HEK293 (cell line): ENCODE measurements around the gene ZNF329.

Experiments used
- CTCF ChIA-PET: fragments of 350-600 bp; formaldehyde crosslinking; extraction: SDS; loops from one replicate; lab custom pipeline; 2021; ENCODE audit warnings: antibody characterized with exemption; lab: Yijun Ruan, JAX
- POLR2A ChIA-PET: fragments of 300-600 bp; formaldehyde crosslinking; extraction: SDS; loops from one replicate; lab custom pipeline; 2020; ENCODE audit warnings: antibody characterized with exemption, inconsistent platforms; lab: Yijun Ruan, JAX
- H3K27ac ChIP-seq: fragments of 200-500 bp; sonication (Bioruptor generic); 2 replicates; pipeline ENCODE4 v1.5.1; 2014; ENCODE audit warnings: low read depth, low read length, control low read depth, inconsistent platforms; ENCODE audit errors: extremely low read depth
- H3K36me3 ChIP-seq, 2 experiments: fragments of 200-500 bp in 1 of 2; sonication (Bioruptor generic) in 1 of 2; 1 replicate in 1 of 2; 2 replicates in 1 of 2; pipeline ENCODE4 v1.5.1; 2014 to 2017; ENCODE audit warnings: inconsistent platforms in 2 of 2, low read length in 2 of 2; ENCODE audit not compliant: control insufficient read depth in 2 of 2, insufficient read depth in 1 of 2
- H3K4me1 ChIP-seq: fragments of 200-500 bp; sonication (Bioruptor generic); 2 replicates; pipeline ENCODE4 v1.5.1; 2014; ENCODE audit warnings: mild to moderate bottlenecking, low read length, inconsistent platforms; ENCODE audit not compliant: control insufficient read depth, insufficient read depth
- H3K4me3 ChIP-seq: 2 replicates; pipeline ENCODE4 v1.5.1; 2011; ENCODE audit warnings: low read depth, mild to moderate bottlenecking, control low read depth, low read length, moderate library complexity
- H3K9me3 ChIP-seq: fragments of 200-500 bp; sonication (Bioruptor generic); 2 replicates; pipeline ENCODE4 v1.5.1; 2014; ENCODE audit warnings: low read depth, low read length, inconsistent platforms; ENCODE audit not compliant: control insufficient read depth, insufficient read depth
- SETDB1 ChIP-seq: IDR thresholded peaks from one replicate; pipeline ENCODE4 v1.6.1; 2017; ENCODE audit warnings: mild to moderate bottlenecking, low read length, moderate library complexity, mixed read lengths; ENCODE audit not compliant: insufficient read length
- TRIM28 ChIP-seq: IDR thresholded peaks from 2 replicates; pipeline ENCODE4 v1.6.1; 2011; ENCODE audit warnings: low read length, control low read depth, borderline replicate concordance
- ZNF184 ChIP-seq: fragments of 450-650 bp; IDR thresholded peaks from 2 replicates; pipeline ENCODE4 v1.5.1; 2018; ENCODE audit warnings: missing biosample characterization, mild to moderate bottlenecking, missing genetic modification characterization
- ZNF274 ChIP-seq, 2 experiments: fragments of 200-500 bp in 1 of 2; fragments of 450-650 bp in 1 of 2; sonication (Bioruptor generic) in 1 of 2; formaldehyde crosslinking in 1 of 2; IDR thresholded peaks; 2 replicates each; pipeline versions ENCODE4 v1.5.1 to v1.6.1; 2014 to 2016; ENCODE audit warnings: borderline replicate concordance in 1 of 2, inconsistent platforms in 1 of 2, low read length in 1 of 2, missing biosample characterization in 1 of 2, missing genetic modification characterization in 1 of 2
- ZNF280D ChIP-seq: fragments of 450-650 bp; formaldehyde crosslinking; IDR thresholded peaks from 2 replicates; pipeline ENCODE4 v1.5.1; 2016; ENCODE audit warnings: missing biosample characterization, missing genetic modification characterization
- ZNF518A ChIP-seq: fragments of 450-650 bp; formaldehyde crosslinking; conservative IDR thresholded peaks from 2 replicates; pipeline ENCODE4 v1.5.1; 2016; ENCODE audit warnings: low read depth, missing biosample characterization, missing genetic modification characterization
- ZNF558 ChIP-seq: fragments of 450-650 bp; formaldehyde crosslinking; IDR thresholded peaks from 2 replicates; pipeline ENCODE4 v1.5.1; 2016; ENCODE audit warnings: missing biosample characterization, missing genetic modification characterization
- ZNF626 ChIP-seq: fragments of 450-650 bp; sonication (Bioruptor Pico); formaldehyde crosslinking; IDR thresholded peaks from 2 replicates; pipeline ENCODE4 v1.5.1; 2018; ENCODE audit warnings: missing biosample characterization, missing genetic modification characterization, inconsistent platforms
- ZNF692 ChIP-seq: fragments of 450-650 bp; formaldehyde crosslinking; IDR thresholded peaks from 2 replicates; pipeline ENCODE4 v1.5.1; 2016; ENCODE audit warnings: missing biosample characterization, missing genetic modification characterization
- ZNF768 ChIP-seq: fragments of 450-650 bp; formaldehyde crosslinking; IDR thresholded peaks from 2 replicates; pipeline ENCODE4 v1.5.1; 2018; ENCODE audit warnings: missing biosample characterization, mild to moderate bottlenecking, missing genetic modification characterization
- ZNF776 ChIP-seq: fragments of 450-650 bp; formaldehyde crosslinking; IDR thresholded peaks from 2 replicates; pipeline ENCODE4 v1.5.0; 2017; ENCODE audit warnings: missing biosample characterization, missing genetic modification characterization, borderline replicate concordance
- ZSCAN16 ChIP-seq: fragments of 450-650 bp; formaldehyde crosslinking; IDR thresholded peaks from 2 replicates; pipeline ENCODE4 v1.5.1; 2016; ENCODE audit warnings: missing biosample characterization, missing genetic modification characterization

Gene ZNF329

GRCh38 chr19:58150328-58150921 is at the start of gene ZNF329 (continued):
- TF ChIP-seq ZNF692 (tag by site-specific recombination), result peak; percentile 40; the same call in 1 of the 2 replicates

- Histone ChIP-seq H3K4me1 (no peaks in the 10 kb centered on the region), H3K27ac (no peak overlapping the region), H3K9me3 (peaks cover 1% of the 10 kb centered on the region), H3K36me3 (peaks cover 20 to 93% of the 10 kb centered on the region in 2 experiments; a peak in 2 of 3 replicates), H3K4me3 (no peak overlapping the region)
- CTCF ChIA-PET, result interaction anchor here (0.7 to 1.1 kb wide), 4 partner anchors 9 to 64 kb away, joined by 3 to 5 read pairs (median 4); partner anchors contain the start of gene ZNF274
- POLR2A ChIA-PET, result interaction anchor here (2.4 kb wide), 1 partner anchor 14 kb away, joined by 10 read pairs; the partner anchor contains the start of gene ZNF274
- peak; percentile 91 for TF ChIP-seq ZNF274 (IDR thresholded peaks at IDR 0.05; ENCODE audit: low read length)
- TF ChIP-seq ZNF274 (tag by site-specific recombination; IDR thresholded peaks at IDR 0.05; ENCODE audit: borderline replicate concordance), result peak; percentile 100
- 0 out of 2 replicates have a peak, but pooled peaks have one; percentile 36 for TF ChIP-seq ZNF558
- peak; percentile 100 for TF ChIP-seq SETDB1
- peak; percentile 91 for TF ChIP-seq ZNF626 (tag by site-specific recombination)
- TF ChIP-seq ZNF776 (tag by site-specific recombination), result no peak
- TF ChIP-seq ZNF280D (tag by site-specific recombination), result peak; percentile 92; the same call in 1 of the 2 replicates
- TF ChIP-seq ZNF518A, result peak; percentile 68
- TF ChIP-seq ZNF184 (tag by site-specific recombination), result 0 out of 2 replicates have a peak, but pooled peaks have one; percentile 35
- no peak for TF ChIP-seq ZNF768 (tag by site-specific recombination)
- TF ChIP-seq TRIM28, result peak; percentile 99
- TF ChIP-seq ZSCAN16 (tag by site-specific recombination), result no peak
These were observed 46.5 kb upstream of the ZNF329 start for GRCh38 chr19:58196901-58197616.
